ENCODE results near the gene SERP1.

The SERP1 gene

GRCh38 chr3:150546226-150547044 lies at the start of gene SERP1, which contains the start of gene EIF2A:
SERP1 (minus strand) TSS chr3:150546496; CDS start chr3:150546135, 361 bp downstream.
EIF2A (plus strand) TSS chr3:150546787; CDS start chr3:150546803, 16 bp downstream.
- peak; percentile 99 for DNase-seq (ENCODE audit: low spot score)

GRCh38 chr3:150594150-150594549 lies 47.9 kb upstream of the SERP1 start:
- DNase-seq (ENCODE audit: low spot score), result no peak

GRCh38 chr3:150589759-150590158 lies 43.5 kb upstream of the SERP1 start:
- DNase-seq (ENCODE audit: low spot score), result no peak

- DNase-seq (ENCODE audit: low spot score), result no peak
Observed at GRCh38 chr3:150588027-150588830, 41.9 kb upstream of the SERP1 start.

GRCh38 chr3:150583028-150583427 lies 36.7 kb upstream of the SERP1 start:
- DNase-seq (ENCODE audit: low spot score), result no peak

GRCh38 chr3:150582620-150583019 lies 36.3 kb upstream of the SERP1 start:
- DNase-seq (ENCODE audit: low spot score), result no peak

GRCh38 chr3:150581174-150581573 lies 34.9 kb upstream of the SERP1 start:
- no peak for DNase-seq (ENCODE audit: low spot score)

GRCh38 chr3:150577855-150578254 lies 31.6 kb upstream of the SERP1 start:
- no peak for DNase-seq (ENCODE audit: low spot score)

GRCh38 chr3:150567328-150567727 lies 21.0 kb upstream of the SERP1 start:
- DNase-seq (ENCODE audit: low spot score), result no peak

- DNase-seq (ENCODE audit: low spot score), result no peak
Observed at GRCh38 chr3:150564243-150564642, 17.9 kb upstream of the SERP1 start.

- no peak for DNase-seq (ENCODE audit: low spot score)
Observed at GRCh38 chr3:150557725-150558124, 11.4 kb upstream of the SERP1 start.

GRCh38 chr3:150556792-150557191 lies 10.5 kb upstream of the SERP1 start:
- DNase-seq (ENCODE audit: low spot score), result no peak

GRCh38 chr3:150555859-150556436 lies 9.7 kb upstream of the SERP1 start:
- DNase-seq (ENCODE audit: low spot score), result no peak

GRCh38 chr3:150547045-150547741 lies 897 bp upstream of the SERP1 start:
- DNase-seq (ENCODE audit: low spot score), result no peak

GRCh38 chr3:150545419-150546225 lies 674 bp downstream of the SERP1 start:
- peak; percentile 49 for DNase-seq (ENCODE audit: low spot score)

GRCh38 chr3:150544726-150545125 lies 1.6 kb downstream of the SERP1 start:
- no peak for DNase-seq (ENCODE audit: low spot score)

GRCh38 chr3:150544041-150544440 lies 2.3 kb downstream of the SERP1 start:
- DNase-seq (ENCODE audit: low spot score), result no peak

GRCh38 chr3:150543531-150543930 lies 2.8 kb downstream of the SERP1 start:
- no peak for DNase-seq (ENCODE audit: low spot score)

GRCh38 chr3:150543128-150543527 lies 3.2 kb downstream of the SERP1 start:
- no peak for DNase-seq (ENCODE audit: low spot score)

GRCh38 chr3:150540991-150541390 lies 5.3 kb downstream of the SERP1 start:
- DNase-seq (ENCODE audit: low spot score), result no peak

GRCh38 chr3:150540297-150540696 lies 6.0 kb downstream of the SERP1 start:
- no peak for DNase-seq (ENCODE audit: low spot score)
